Astrocyte (in vitro differentiated cells and primary cell): ENCODE measurements around the gene FSTL1. TPM values are rescaled to one million over a fixed set of nuclear protein-coding genes. Genes with fewer than 3 reads are reported as not detected.

Source experiments
- DNase-seq: peaks from one replicate; pipeline ENCODE4 v3.0.0-alpha.2; 2010; ENCODE audit warnings: low read depth
- FAIRE-seq: peaks from 2 replicates; lab custom pipeline; 2011; peaks lifted over from hg19 to GRCh38; lab: Jason Lieb, UNC
- H2AFZ ChIP-seq: 2 replicates; pipeline ENCODE4 v1.6.0; 2012; ENCODE audit warnings: low read depth, low read length, inconsistent platforms
- H3K27ac ChIP-seq: 2 replicates; pipeline ENCODE4 v1.5.1; 2011; ENCODE audit warnings: low read depth, low read length, inconsistent platforms
- H3K27me3 ChIP-seq: 2 replicates; pipeline ENCODE4 v1.6.0; 2011; ENCODE audit warnings: low read length, inconsistent platforms; ENCODE audit not compliant: insufficient read depth
- H3K36me3 ChIP-seq: 2 replicates; pipeline ENCODE4 v1.5.1; 2011; ENCODE audit warnings: low read length, inconsistent platforms; ENCODE audit not compliant: insufficient read depth
- H3K4me1 ChIP-seq: 2 replicates; pipeline ENCODE4 v1.5.1; 2011; ENCODE audit warnings: low read length, inconsistent platforms; ENCODE audit not compliant: insufficient read depth
- H3K4me2 ChIP-seq: 2 replicates; pipeline ENCODE4 v1.6.0; 2012; ENCODE audit warnings: low read length, inconsistent platforms
- H3K4me3 ChIP-seq: 2 replicates; pipeline ENCODE4 v1.5.1; 2011; ENCODE audit warnings: low read depth, mild to moderate bottlenecking, low read length, inconsistent platforms; ENCODE audit not compliant: insufficient read depth
- H3K79me2 ChIP-seq: 2 replicates; pipeline ENCODE4 v1.6.0; 2012; ENCODE audit warnings: mild to moderate bottlenecking, low read length, inconsistent platforms; ENCODE audit not compliant: insufficient read depth
- H3K9ac ChIP-seq: 2 replicates; pipeline ENCODE4 v1.6.0; 2012; ENCODE audit warnings: mild to moderate bottlenecking, low read length, inconsistent platforms
- H3K9me3 ChIP-seq: 2 replicates; pipeline ENCODE4 v1.5.1; 2012; ENCODE audit warnings: low read depth, mild to moderate bottlenecking, low read length, inconsistent platforms; ENCODE audit not compliant: insufficient read depth
- H4K20me1 ChIP-seq: 2 replicates; pipeline ENCODE4 v1.6.0; 2012; ENCODE audit warnings: low read length, inconsistent platforms; ENCODE audit not compliant: insufficient read depth
- H3K27ac Mint-ChIP-seq: one replicate; pipeline ENCODE4 v1.8.0; 2021; ENCODE audit warnings: mild to moderate bottlenecking, mixed read lengths; ENCODE audit not compliant: unreplicated experiment
- H3K27me3 Mint-ChIP-seq: one replicate; pipeline ENCODE4 v1.8.0; 2021; ENCODE audit warnings: low read depth, mixed read lengths; ENCODE audit not compliant: unreplicated experiment
- H3K36me3 Mint-ChIP-seq: one replicate; pipeline ENCODE4 v1.8.0; 2021; ENCODE audit warnings: low read depth, mixed read lengths; ENCODE audit not compliant: unreplicated experiment
- H3K4me1 Mint-ChIP-seq: one replicate; pipeline ENCODE4 v1.8.0; 2021; ENCODE audit warnings: low read depth, mixed read lengths; ENCODE audit not compliant: unreplicated experiment
- H3K4me3 Mint-ChIP-seq: one replicate; pipeline ENCODE4 v1.8.0; 2021; ENCODE audit warnings: mild to moderate bottlenecking, moderate library complexity, mixed read lengths; ENCODE audit not compliant: unreplicated experiment
- H3K9me3 Mint-ChIP-seq: one replicate; pipeline ENCODE4 v1.8.0; 2021; ENCODE audit warnings: mild to moderate bottlenecking, mixed read lengths; ENCODE audit not compliant: unreplicated experiment
- CTCF ChIP-seq: IDR thresholded peaks from 2 replicates; pipeline ENCODE4 v1.5.1; 2011; ENCODE audit warnings: low read depth, mild to moderate bottlenecking, inconsistent platforms, low read length, moderate library complexity; ENCODE audit not compliant: insufficient read depth
- EZH2 ChIP-seq: IDR thresholded peaks from 2 replicates; pipeline ENCODE4 v1.6.1; 2012; ENCODE audit warnings: mild to moderate bottlenecking, low read length, inconsistent platforms; ENCODE audit not compliant: insufficient read depth
- total RNA-seq: library from RNA; stranded (reverse); gene quantifications from 2 replicates; pipeline ENCODE4 v1.2.1, GENCODE V29; 2021

The FSTL1 gene
- total RNA-seq, 1 donor from 2014 or later = 1,010 TPM

GRCh38 chr3:120355486-120355885 lies 95.3 kb downstream of the FSTL1 start:
- Histone ChIP-seq H3K4me3 (no peak overlapping the region), H3K36me3 (no peaks in the 10 kb centered on the region), H4K20me1 (no peaks in the 10 kb centered on the region), H3K27me3 (peaks cover 6% of the 10 kb centered on the region), H3K79me2 (no peaks in the 10 kb centered on the region), H3K4me2 (no peak overlapping the region), H3K4me1 (no peaks in the 10 kb centered on the region), H3K9me3 (no peaks in the 10 kb centered on the region), H3K9ac (no peak overlapping the region), H2AFZ (no peak overlapping the region), H3K27ac (no peak overlapping the region)
- TF ChIP-seq CTCF = no peak
- TF ChIP-seq EZH2 = no peak
- no peak overlapping the region for H3K4me3 Mint-ChIP-seq
- FAIRE-seq = no peak
- H3K36me3 Mint-ChIP-seq = no peaks in the 10 kb centered on the region
- H3K27ac Mint-ChIP-seq = no peak overlapping the region
- H3K27me3 Mint-ChIP-seq = peaks cover 2% of the 10 kb centered on the region
- H3K9me3 Mint-ChIP-seq = no peaks in the 10 kb centered on the region
- no peak for DNase-seq
- H3K4me1 Mint-ChIP-seq = peaks cover 1% of the 10 kb centered on the region

GRCh38 chr3:120353463-120353862 lies 97.3 kb downstream of the FSTL1 start:
- no peak for DNase-seq
- Histone ChIP-seq H3K27me3 (peaks cover 6% of the 10 kb centered on the region), H3K4me3 (no peak overlapping the region), H3K9ac (no peak overlapping the region), H3K4me1 (no peaks in the 10 kb centered on the region), H2AFZ (no peak overlapping the region), H3K79me2 (peaks cover 6% of the 10 kb centered on the region), H3K36me3 (no peaks in the 10 kb centered on the region), H4K20me1 (peaks cover 2% of the 10 kb centered on the region), H3K27ac (no peak overlapping the region), H3K9me3 (no peaks in the 10 kb centered on the region), H3K4me2 (no peak overlapping the region)
- peaks cover 2% of the 10 kb centered on the region for H3K27me3 Mint-ChIP-seq
- no peak for FAIRE-seq
- peaks cover 5% of the 10 kb centered on the region for H3K4me1 Mint-ChIP-seq
- H3K4me3 Mint-ChIP-seq = no peak overlapping the region
- TF ChIP-seq CTCF (no peak), EZH2 (no peak)
- H3K36me3 Mint-ChIP-seq = no peaks in the 10 kb centered on the region
- H3K9me3 Mint-ChIP-seq = no peaks in the 10 kb centered on the region
- no peak overlapping the region for H3K27ac Mint-ChIP-seq

GRCh38 chr3:120352017-120352416 lies 98.8 kb downstream of the FSTL1 start:
- Histone ChIP-seq H4K20me1 (peaks cover 14% of the 10 kb centered on the region), H3K4me3 (no peak overlapping the region), H3K9ac (no peak overlapping the region), H3K36me3 (no peaks in the 10 kb centered on the region), H3K79me2 (peaks cover 19% of the 10 kb centered on the region), H3K4me2 (no peak overlapping the region), H2AFZ (no peak overlapping the region), H3K9me3 (no peaks in the 10 kb centered on the region), H3K27ac (no peak overlapping the region), H3K27me3 (peaks cover 3% of the 10 kb centered on the region), H3K4me1 (peaks cover 7% of the 10 kb centered on the region)
- H3K4me3 Mint-ChIP-seq = no peak overlapping the region
- no peaks in the 10 kb centered on the region for H3K36me3 Mint-ChIP-seq
- H3K9me3 Mint-ChIP-seq = no peaks in the 10 kb centered on the region
- DNase-seq (no peak), FAIRE-seq (no peak)
- TF ChIP-seq CTCF (no peak), EZH2 (no peak)
- H3K27ac Mint-ChIP-seq = no peak overlapping the region
- peaks cover 5% of the 10 kb centered on the region for H3K4me1 Mint-ChIP-seq
- peaks cover 2% of the 10 kb centered on the region for H3K27me3 Mint-ChIP-seq
